Measurements from ENCODE around the gene NUMB. TPM values are rescaled to one million over a fixed set of nuclear protein-coding genes. Genes with fewer than 3 reads are reported as not detected.

Gene NUMB
- total and polyA plus RNA-seq, 2 of the 13 experiments (the other 11 are each of a cell fraction or from before 2014, with no cell fraction given) = 20.3 to 71.1 TPM

GRCh38 chr14:73227812-73228781 is 230.2 kb downstream of the NUMB start:
- DNase-seq (ENCODE audit: low spot score) (peak; percentile 38), ATAC-seq (no peak; the same call in 2 of the 3 replicates), FAIRE-seq (no peak)
- Histone ChIP-seq H3K27ac (ENCODE audit: extremely low read length, insufficient read depth, low read length) (no peak overlapping the region), H3K4me2 (ENCODE audit: low read depth, low read length) (no peak overlapping the region), H3K9me3 (ENCODE audit: low read length) (no peaks in the 10 kb centered on the region), H4K20me1 (ENCODE audit: insufficient read depth, low read length) (no peaks in the 10 kb centered on the region), H3K27me3 (ENCODE audit: control insufficient read depth in 1 of 2, insufficient read depth in 2 of 2, low read length in 2 of 2) (peaks cover 2 to 7% of the 10 kb centered on the region in 2 experiments; a peak in 1 of 5 replicates), H3K9ac (ENCODE audit: insufficient read depth, low read depth, low read length) (no peak overlapping the region), H3K79me2 (ENCODE audit: insufficient read depth, low read length) (no peaks in the 10 kb centered on the region), H3K4me1 (ENCODE audit: insufficient read depth, low read length) (peaks cover 49% of the 10 kb centered on the region), H3K4me3 (replicated peaks in 1 of 3; ENCODE audit: insufficient read depth in 1 of 3, low read depth in 2 of 3, low read length in 3 of 3) (no peak overlapping the region), H3K36me3 (replicated peaks in 1 of 2; ENCODE audit: control insufficient read depth in 1 of 2, insufficient read depth in 2 of 2, low read length in 2 of 2) (no peaks in the 10 kb centered on the region), H2AFZ (ENCODE audit: low read length) (no peak overlapping the region)
- 68% methylated on average over 25 of the region's 25 CpGs for WGBS (ENCODE audit: low lambda C conversion rate)
- intact Hi-C loops (cut with micrococcal nuclease; ENCODE audit: unreplicated experiment) = no loop called here
- in situ Hi-C loops (cut with HindIII; ENCODE audit: extremely low pct_ligation_motif_present, low pct_unique_long_range_greater_than_20kb) = no loop called here
- POLR2A ChIA-PET = no interaction called here
- CTCF ChIA-PET (ENCODE audit: low intra/inter-chr PET ratio, low total read pairs) = no interaction called here
- no TSS peak for BruUV-seq (replicated peaks)
- no peak for TF ChIP-seq ZNF24 (IDR thresholded peaks at IDR 0.05)
- no peak for TF ChIP-seq CSRNP2 (CRISPR knock-in tag; conservative IDR thresholded peaks at IDR 0.05; ENCODE audit: low read depth)
- no peak for TF ChIP-seq HOXA7 (CRISPR knock-in tag; IDR thresholded peaks at IDR 0.05)
- TF ChIP-seq ZNF558 (CRISPR knock-in tag; IDR thresholded peaks at IDR 0.05; ENCODE audit: borderline replicate concordance) = no peak
- no peak for TF ChIP-seq NFRKB (IDR thresholded peaks at IDR 0.05)
- TF ChIP-seq ZNF616 (CRISPR knock-in tag; IDR thresholded peaks at IDR 0.05; ENCODE audit: low read depth) = no peak
- TF ChIP-seq PHF20 (CRISPR knock-in tag; IDR thresholded peaks at IDR 0.05) = no peak
- TF ChIP-seq KIAA2018 (CRISPR knock-in tag; IDR thresholded peaks at IDR 0.05; ENCODE audit: borderline replicate concordance) = no peak
- TF ChIP-seq BRD4 (CRISPR knock-in tag; IDR thresholded peaks at IDR 0.05) = no peak
- TF ChIP-seq MIXL1 (CRISPR knock-in tag; IDR thresholded peaks at IDR 0.05) = no peak
- peak; percentile 13; the same call in 1 of the 2 replicates for TF ChIP-seq RARA (CRISPR knock-in tag; IDR thresholded peaks at IDR 0.05)
- TF ChIP-seq ZNF256 (CRISPR knock-in tag; conservative IDR thresholded peaks at IDR 0.05) = no peak
- no peak for TF ChIP-seq IRX3 (CRISPR knock-in tag; IDR thresholded peaks at IDR 0.05; ENCODE audit: borderline replicate concordance, low read depth)
